Upper lobe of left lung (tissue), 4 donors: ENCODE results near the gene ADAM12.

Source experiments
- EP300 ChIP-seq, 4 donors: sonication (generic); formaldehyde crosslinking; IDR thresholded peaks; one replicate each; pipeline ENCODE4 v1.5.1; 2017; ENCODE audit warnings: antibody characterized with exemption in 4 of 4, control low read depth in 2 of 4
- POLR2A ChIP-seq, 4 donors: fragments of 450-650 bp; IDR thresholded peaks; one replicate each; pipeline ENCODE4 v1.5.1; 2016 to 2017; ENCODE audit warnings: antibody characterized with exemption in 4 of 4, mild to moderate bottlenecking in 2 of 4
- POLR2AphosphoS5 ChIP-seq, 2 donors: sonication (generic); formaldehyde crosslinking; IDR thresholded peaks; one replicate each; pipeline ENCODE4 v1.5.1; 2017; ENCODE audit warnings: antibody characterized with exemption in 2 of 2
- TF ChIP-seq, protein P1 (sequence below), 6 experiments: fragments of 450-650 bp in 4 of 6; fragments of 200-600 bp in 2 of 6; sonication (generic) in 2 of 6; IDR thresholded peaks; one replicate each; pipeline ENCODE4 v1.5.1; 2016 to 2019; ENCODE audit warnings: antibody characterized with exemption in 6 of 6

DNA sequence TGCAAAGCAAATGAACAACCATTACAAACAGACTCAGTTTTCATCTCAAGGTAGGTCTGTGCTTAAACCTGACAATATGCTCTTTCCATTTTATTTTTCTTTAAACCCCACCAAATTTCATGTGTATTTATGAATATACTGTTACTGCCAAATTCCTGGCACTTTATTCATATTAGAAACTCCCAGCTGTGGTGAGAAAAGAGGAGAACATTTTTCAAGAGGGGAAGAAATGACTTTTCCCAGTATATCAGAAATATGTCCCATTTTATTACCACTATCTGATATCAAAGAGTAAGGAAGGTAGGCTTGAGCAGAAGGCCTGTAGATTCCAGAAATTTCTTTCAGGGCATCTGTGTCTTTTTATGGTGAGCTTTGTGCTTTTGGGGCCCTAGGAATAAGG lies 189.6 kb downstream of the ADAM12 start:
- TF ChIP-seq, protein P1, sequence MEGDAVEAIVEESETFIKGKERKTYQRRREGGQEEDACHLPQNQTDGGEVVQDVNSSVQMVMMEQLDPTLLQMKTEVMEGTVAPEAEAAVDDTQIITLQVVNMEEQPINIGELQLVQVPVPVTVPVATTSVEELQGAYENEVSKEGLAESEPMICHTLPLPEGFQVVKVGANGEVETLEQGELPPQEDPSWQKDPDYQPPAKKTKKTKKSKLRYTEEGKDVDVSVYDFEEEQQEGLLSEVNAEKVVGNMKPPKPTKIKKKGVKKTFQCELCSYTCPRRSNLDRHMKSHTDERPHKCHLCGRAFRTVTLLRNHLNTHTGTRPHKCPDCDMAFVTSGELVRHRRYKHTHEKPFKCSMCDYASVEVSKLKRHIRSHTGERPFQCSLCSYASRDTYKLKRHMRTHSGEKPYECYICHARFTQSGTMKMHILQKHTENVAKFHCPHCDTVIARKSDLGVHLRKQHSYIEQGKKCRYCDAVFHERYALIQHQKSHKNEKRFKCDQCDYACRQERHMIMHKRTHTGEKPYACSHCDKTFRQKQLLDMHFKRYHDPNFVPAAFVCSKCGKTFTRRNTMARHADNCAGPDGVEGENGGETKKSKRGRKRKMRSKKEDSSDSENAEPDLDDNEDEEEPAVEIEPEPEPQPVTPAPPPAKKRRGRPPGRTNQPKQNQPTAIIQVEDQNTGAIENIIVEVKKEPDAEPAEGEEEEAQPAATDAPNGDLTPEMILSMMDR (IDR thresholded peaks at IDR 0.05): no peak
- no peak for TF ChIP-seq POLR2A (IDR thresholded peaks at IDR 0.05)
- no peak for TF ChIP-seq POLR2AphosphoS5 (IDR thresholded peaks at IDR 0.05)
- no peak for TF ChIP-seq EP300 (IDR thresholded peaks at IDR 0.05)
